H9 (cell line): ENCODE measurements around the gene FAU. TPM values are rescaled to one million over a fixed set of nuclear protein-coding genes. Genes with fewer than 3 reads are reported as not detected.

ENCODE experiments used
- DNase-seq: peaks from one replicate; pipeline ENCODE4 v3.0.0-alpha.2; 2017
- H2AFZ ChIP-seq: one replicate; pipeline ENCODE4 v1.6.1; 2013; ENCODE audit warnings: mild to moderate bottlenecking, low read length, control low read depth, moderate library complexity
- H2AK5ac ChIP-seq: 2 replicates; pipeline ENCODE4 v1.6.1; 2013; ENCODE audit warnings: low read length, control low read depth, mixed read lengths; ENCODE audit not compliant: insufficient read length
- H2BK120ac ChIP-seq: one replicate; pipeline ENCODE4 v1.6.1; 2013; ENCODE audit warnings: low read depth, mild to moderate bottlenecking, low read length, control low read depth, inconsistent platforms; ENCODE audit not compliant: poor library complexity, severe bottlenecking
- H2BK12ac ChIP-seq: 2 replicates; pipeline ENCODE4 v1.6.1; 2013; ENCODE audit warnings: low read length, control low read depth, mixed read lengths, low read depth; ENCODE audit not compliant: insufficient read length
- H2BK15ac ChIP-seq: 2 replicates; pipeline ENCODE4 v1.6.1; 2013; ENCODE audit warnings: low read depth, low read length, control low read depth
- H2BK20ac ChIP-seq: one replicate; pipeline ENCODE4 v1.6.1; 2013; ENCODE audit warnings: low read depth, mild to moderate bottlenecking, low read length, control low read depth, inconsistent platforms; ENCODE audit not compliant: poor library complexity, severe bottlenecking
- H2BK5ac ChIP-seq: 2 replicates; pipeline ENCODE4 v1.6.1; 2013; ENCODE audit warnings: low read length, control low read depth, mixed read lengths; ENCODE audit not compliant: insufficient read length
- H3K14ac ChIP-seq: 2 replicates; pipeline ENCODE4 v1.6.1; 2013; ENCODE audit warnings: low read length, control low read depth; ENCODE audit not compliant: insufficient read depth
- H3K18ac ChIP-seq: 2 replicates; pipeline ENCODE4 v1.6.1; 2013; ENCODE audit warnings: low read depth, mild to moderate bottlenecking, mixed read lengths, low read length, control low read depth; ENCODE audit not compliant: insufficient read length
- H3K23ac ChIP-seq: 2 replicates; pipeline ENCODE4 v1.6.1; 2013; ENCODE audit warnings: low read length, control low read depth, mixed read lengths, low read depth; ENCODE audit not compliant: insufficient read length
- H3K23me2 ChIP-seq: 2 replicates; pipeline ENCODE4 v1.6.1; 2013; ENCODE audit warnings: low read depth, mild to moderate bottlenecking, mixed read lengths, low read length, control low read depth; ENCODE audit not compliant: insufficient read length, poor library complexity, severe bottlenecking
- H3K27ac ChIP-seq: 2 replicates; pipeline ENCODE4 v1.5.1; 2013; ENCODE audit warnings: low read length, control low read depth, mixed read lengths, low read depth; ENCODE audit not compliant: insufficient read length
- H3K27me3 ChIP-seq: 2 replicates; pipeline ENCODE4 v1.6.1; 2013; ENCODE audit warnings: low read length, control low read depth, inconsistent platforms; ENCODE audit not compliant: insufficient read depth
- H3K4ac ChIP-seq: 2 replicates; pipeline ENCODE4 v1.6.1; 2013; ENCODE audit warnings: low read depth, mild to moderate bottlenecking, control low read depth, inconsistent platforms, low read length, moderate library complexity
- H3K4me1 ChIP-seq: 2 replicates; pipeline ENCODE4 v1.6.1; 2013; ENCODE audit warnings: low read length, control low read depth, inconsistent platforms; ENCODE audit not compliant: insufficient read depth
- H3K4me2 ChIP-seq: 2 replicates; pipeline ENCODE4 v1.6.1; 2013; ENCODE audit warnings: low read length, control low read depth, mixed read lengths; ENCODE audit not compliant: insufficient read length, insufficient read depth
- H3K56ac ChIP-seq: 2 replicates; pipeline ENCODE4 v1.6.1; 2013; ENCODE audit warnings: low read depth, mild to moderate bottlenecking, mixed read lengths, low read length, control low read depth; ENCODE audit not compliant: insufficient read length
- H3K79me1 ChIP-seq: 2 replicates; pipeline ENCODE4 v1.6.1; 2013; ENCODE audit warnings: low read depth, mild to moderate bottlenecking, moderate library complexity, low read length, control low read depth, inconsistent platforms; ENCODE audit not compliant: insufficient read depth, poor library complexity, severe bottlenecking
- H3K79me2 ChIP-seq: 2 replicates; pipeline ENCODE4 v1.6.1; 2013; ENCODE audit warnings: low read length, control low read depth, inconsistent platforms; ENCODE audit not compliant: insufficient read depth
- H3K9ac ChIP-seq: 2 replicates; pipeline ENCODE4 v1.6.1; 2013; ENCODE audit warnings: low read length, control low read depth, mixed read lengths; ENCODE audit not compliant: insufficient read length; ENCODE audit errors: extremely low read depth
- H3K9me3 ChIP-seq: one replicate; pipeline ENCODE4 v1.6.1; 2013; ENCODE audit warnings: low read depth, low read length, inconsistent platforms; ENCODE audit not compliant: control insufficient read depth
- H3T11ph ChIP-seq: one replicate; pipeline ENCODE4 v1.6.1; 2013; ENCODE audit warnings: mild to moderate bottlenecking, low read length, control low read depth, inconsistent platforms
- H4K20me1 ChIP-seq: one replicate; pipeline ENCODE4 v1.6.1; 2013; ENCODE audit not compliant: control insufficient read depth, insufficient read length, insufficient read depth
- H4K5ac ChIP-seq: 2 replicates; pipeline ENCODE4 v1.6.1; 2013; ENCODE audit warnings: low read depth, mild to moderate bottlenecking, mixed read lengths, low read length, control low read depth; ENCODE audit not compliant: insufficient read length
- H4K8ac ChIP-seq: replicated peaks from 2 replicates; pipeline ENCODE4 v1.6.1; 2013; ENCODE audit warnings: low read length, control low read depth, mixed read lengths, low read depth; ENCODE audit not compliant: insufficient read length
- H4K91ac ChIP-seq: 2 replicates; pipeline ENCODE4 v1.6.1; 2013; ENCODE audit warnings: low read depth, mild to moderate bottlenecking, moderate library complexity, mixed read lengths, low read length, control low read depth; ENCODE audit not compliant: insufficient read length
- H3K27ac Mint-ChIP-seq, 3 experiments: 2 replicates in 2 of 3; 3 replicates in 1 of 3; pipeline ENCODE4 v1.8.0; 2020 to 2021; ENCODE audit warnings: mixed read lengths in 3 of 3, mild to moderate bottlenecking in 1 of 3, moderate library complexity in 1 of 3
- H3K27me3 Mint-ChIP-seq: 2 replicates; pipeline ENCODE4 v1.8.0; 2021; ENCODE audit warnings: low read depth, mild to moderate bottlenecking, moderate library complexity, mixed read lengths
- H3K36me3 Mint-ChIP-seq, 3 experiments: 2 replicates in 2 of 3; 3 replicates in 1 of 3; pipeline ENCODE4 v1.8.0; 2020 to 2021; ENCODE audit warnings: low read depth in 3 of 3, mixed read lengths in 3 of 3; ENCODE audit not compliant: insufficient read depth in 1 of 3
- H3K4me1 Mint-ChIP-seq, 2 experiments: 2 replicates each; pipeline ENCODE4 v1.8.0; 2020; ENCODE audit warnings: mixed read lengths in 2 of 2
- H3K4me3 Mint-ChIP-seq, 2 experiments: 2 replicates in 1 of 2; 3 replicates in 1 of 2; pipeline ENCODE4 v1.8.0; 2020 to 2021; ENCODE audit warnings: mild to moderate bottlenecking in 2 of 2, mixed read lengths in 2 of 2, moderate library complexity in 1 of 2
- H3K9me3 Mint-ChIP-seq, 2 experiments: 2 replicates in 1 of 2; 3 replicates in 1 of 2; pipeline ENCODE4 v1.8.0; 2020; ENCODE audit warnings: mild to moderate bottlenecking in 2 of 2, mixed read lengths in 2 of 2, moderate library complexity in 1 of 2
- WGBS: extraction: QIAGEN DNeasy Blood & Tissue Kit; methylation state at CpG from one replicate; pipeline ENCODE4 v1.1.7; 2013; ENCODE audit warnings: missing lambda C conversion rate, low lambda C conversion rate, mixed read lengths; ENCODE audit not compliant: insufficient read length; ENCODE audit errors: extremely low coverage; 5-methylcytosine and 5-hydroxymethylcytosine counted together
- total RNA-seq: library from RNA; stranded (reverse); gene quantifications from 2 replicates; pipeline ENCODE4 v1.2.1, GENCODE V29; 2021
- TF ChIP-seq, protein P1 (sequence below): fragments of 200-600 bp; sonication (generic); conservative IDR thresholded peaks from 3 replicates; pipeline ENCODE4 v1.8.0; 2021; ENCODE audit warnings: antibody characterized with exemption, mild to moderate bottlenecking

FAU gene
- total RNA-seq, 1 experiment from 2014 or later: 898 TPM

DNA sequence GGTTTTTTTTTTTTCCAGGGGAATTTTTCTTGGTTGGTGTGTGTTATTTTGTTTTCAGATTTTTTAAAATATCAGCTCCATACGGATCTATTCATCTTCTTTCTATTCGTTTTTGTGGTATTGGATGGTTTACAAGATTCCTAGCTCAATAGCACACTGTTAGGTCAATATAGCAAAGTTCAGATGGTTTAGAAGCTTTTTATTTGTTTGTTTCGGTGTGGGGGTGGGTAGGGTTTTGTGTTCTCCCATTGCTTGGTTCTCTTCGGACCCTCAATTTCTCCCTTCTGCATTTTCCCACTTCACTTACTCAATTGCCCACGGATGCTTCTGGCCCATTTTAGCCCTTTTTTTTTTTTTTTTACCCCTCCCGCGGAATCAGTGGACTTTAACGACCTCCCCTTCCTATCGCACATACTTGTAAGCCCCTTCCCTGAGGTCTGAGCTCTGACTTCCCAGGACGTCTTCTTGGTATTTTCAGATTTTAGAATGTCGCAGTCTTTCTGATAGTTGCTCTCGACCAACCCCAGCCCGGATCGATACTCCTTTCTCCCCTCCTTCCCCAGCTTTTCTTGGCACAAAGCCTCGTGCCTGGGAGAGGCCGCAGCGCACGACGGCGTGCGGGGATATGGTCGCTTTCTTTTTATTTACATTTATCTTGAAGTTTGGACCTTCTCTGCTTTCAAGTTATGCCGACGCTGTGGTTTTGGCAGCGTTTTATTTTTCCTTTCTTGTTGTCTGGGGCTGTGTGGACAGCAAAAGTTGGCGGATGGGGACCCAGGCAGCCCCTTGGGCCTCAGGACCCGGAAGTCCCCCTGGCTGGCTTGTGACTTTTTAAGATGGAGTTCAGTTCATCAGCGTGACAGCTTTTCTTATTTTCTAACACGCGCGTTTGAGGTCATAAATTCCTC is 43.7 kb upstream of the FAU start:
- no peak overlapping the region for H4K5ac ChIP-seq
- H2BK15ac ChIP-seq: no peak overlapping the region
- no peak overlapping the region for H3K18ac ChIP-seq
- no peak overlapping the region for H3K4me2 ChIP-seq
- H3K23ac ChIP-seq: no peak overlapping the region
- no peak overlapping the region for H2BK12ac ChIP-seq
- Mint-ChIP-seq H3K36me3 (no peaks in the 10 kb centered on the region), H3K27ac (peak overlapping the region in 1 of 3 experiments; percentile 6; a peak in 2 of 7 replicates), H3K27me3 (no peaks in the 10 kb centered on the region), H3K4me1 (peaks cover 7 to 15% of the 10 kb centered on the region in 2 experiments), H3K4me3 (no peak overlapping the region), H3K9me3 (no peaks in the 10 kb centered on the region)
- H2AFZ ChIP-seq: peak overlapping the region; percentile 81
- H4K8ac ChIP-seq: no peak overlapping the region
- H3K27me3 ChIP-seq: no peaks in the 10 kb centered on the region
- no peak overlapping the region for H2AK5ac ChIP-seq
- H2BK5ac ChIP-seq: no peak overlapping the region
- no peaks in the 10 kb centered on the region for H3K9me3 ChIP-seq
- no peak overlapping the region for H3K9ac ChIP-seq
- no peak overlapping the region for H2BK20ac ChIP-seq
- H4K20me1 ChIP-seq: no peaks in the 10 kb centered on the region
- no peak overlapping the region for H3K14ac ChIP-seq
- H3K56ac ChIP-seq: no peak overlapping the region
- no peak overlapping the region for H3T11ph ChIP-seq
- no peak overlapping the region for H3K4ac ChIP-seq
- no peaks in the 10 kb centered on the region for H3K79me2 ChIP-seq
- H3K27ac ChIP-seq: no peak overlapping the region
- no peaks in the 10 kb centered on the region for H3K79me1 ChIP-seq
- no peaks in the 10 kb centered on the region for H3K23me2 ChIP-seq
- TF ChIP-seq, protein P1, sequence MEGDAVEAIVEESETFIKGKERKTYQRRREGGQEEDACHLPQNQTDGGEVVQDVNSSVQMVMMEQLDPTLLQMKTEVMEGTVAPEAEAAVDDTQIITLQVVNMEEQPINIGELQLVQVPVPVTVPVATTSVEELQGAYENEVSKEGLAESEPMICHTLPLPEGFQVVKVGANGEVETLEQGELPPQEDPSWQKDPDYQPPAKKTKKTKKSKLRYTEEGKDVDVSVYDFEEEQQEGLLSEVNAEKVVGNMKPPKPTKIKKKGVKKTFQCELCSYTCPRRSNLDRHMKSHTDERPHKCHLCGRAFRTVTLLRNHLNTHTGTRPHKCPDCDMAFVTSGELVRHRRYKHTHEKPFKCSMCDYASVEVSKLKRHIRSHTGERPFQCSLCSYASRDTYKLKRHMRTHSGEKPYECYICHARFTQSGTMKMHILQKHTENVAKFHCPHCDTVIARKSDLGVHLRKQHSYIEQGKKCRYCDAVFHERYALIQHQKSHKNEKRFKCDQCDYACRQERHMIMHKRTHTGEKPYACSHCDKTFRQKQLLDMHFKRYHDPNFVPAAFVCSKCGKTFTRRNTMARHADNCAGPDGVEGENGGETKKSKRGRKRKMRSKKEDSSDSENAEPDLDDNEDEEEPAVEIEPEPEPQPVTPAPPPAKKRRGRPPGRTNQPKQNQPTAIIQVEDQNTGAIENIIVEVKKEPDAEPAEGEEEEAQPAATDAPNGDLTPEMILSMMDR: no peak
- H2BK120ac ChIP-seq: no peak overlapping the region
- no peaks in the 10 kb centered on the region; the same call in 1 of the 2 replicates for H3K4me1 ChIP-seq
- no CpG with 5 or more reads among the region's 31 CpGs for WGBS
- no peak overlapping the region for H4K91ac ChIP-seq
- DNase-seq: no peak
